ENCODE data around the gene NECTIN2. TPM values are rescaled to one million over a fixed set of nuclear protein-coding genes. Genes with fewer than 3 reads are reported as not detected.

The NECTIN2 gene
- total RNA-seq (2021; ENCODE audit: unreplicated experiment) (96.3 TPM), Bru-seq, nascent RNA (percentile 77 among the genes with signal in this experiment), BruChase-seq, experiment 1, labeled RNA remaining after a 6-hour chase (percentile 76 among the genes with signal in this experiment), BruChase-seq, experiment 2, labeled RNA remaining after a 2-hour chase (percentile 74 among the genes with signal in this experiment)
- 130 and 166 TPM in 2 replicates for polyA plus RNA-seq (2012)
- long read RNA-seq, transcript NECTIN2-201 (9 exons, 2,466 nt) = minor isoform, 28 of 226 reads
- long read RNA-seq, transcript NECTIN2-202 (6 exons, 2,112 nt) = major isoform, 132 of 226 reads
- long read RNA-seq, partial matches to known transcripts = 25 of 226 reads
- long read RNA-seq, other reads (novel, unspliced or antisense) = 41 of 226 reads

DNA sequence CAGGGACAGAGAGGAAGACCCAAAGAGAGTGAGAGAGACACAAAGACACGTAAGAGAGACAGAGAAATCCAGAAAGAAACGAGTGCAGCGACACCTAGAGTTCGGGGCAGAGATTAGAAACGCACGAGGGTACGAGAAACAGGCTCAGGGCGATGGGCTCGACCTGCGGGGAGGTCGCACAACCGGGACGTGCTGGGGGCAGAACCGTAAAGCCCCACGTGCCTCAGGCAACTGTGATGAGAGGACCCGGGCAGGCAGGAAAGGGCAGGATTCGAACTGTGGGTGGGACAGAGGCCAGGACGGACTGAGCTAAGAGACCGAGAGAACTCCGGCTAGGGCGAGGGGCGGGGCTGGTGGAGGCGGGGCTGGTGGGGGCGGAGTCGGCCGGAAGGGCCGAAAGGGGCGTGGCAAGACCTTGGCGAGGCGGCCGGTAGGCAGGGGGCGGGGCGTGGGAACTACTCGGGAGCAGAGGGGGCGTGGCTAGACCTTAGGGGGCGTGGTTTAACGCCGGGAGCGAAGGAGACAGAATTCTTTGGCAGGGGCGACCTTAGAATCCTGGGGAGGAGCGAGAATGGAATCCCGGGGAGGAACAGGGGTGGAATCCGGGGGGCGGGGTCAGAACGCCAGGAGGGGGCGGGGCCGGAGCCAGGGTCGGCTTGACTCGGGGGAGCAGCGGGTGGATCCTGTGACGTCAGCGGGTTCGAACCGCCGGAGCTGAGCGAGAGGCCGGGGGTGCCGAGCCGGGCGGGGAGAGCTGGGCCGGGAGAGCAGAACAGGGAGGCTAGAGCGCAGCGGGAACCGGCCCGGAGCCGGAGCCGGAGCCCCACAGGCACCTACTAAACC is at the start of gene NECTIN2:
Gene NECTIN2 (plus strand): TSS at position 686 of the 843 bp plus-strand sequence. CDS start 229 bp downstream, outside the sequence.
- Histone ChIP-seq H4K20me1 (ENCODE audit: insufficient read depth) (no peaks in the 10 kb centered on the region), H3K4me3 (replicated peaks in 1 of 2; ENCODE audit: low read depth in 1 of 2, low read length in 2 of 2) (peak within 1 kb of the TSS; percentile 98 to 99), H3K27me3 (ENCODE audit: insufficient read depth, low read length) (no peaks in the 10 kb centered on the region), H2AFZ (ENCODE audit: low read depth, low read length, poor library complexity, severe bottlenecking) (no peak within 1 kb of the TSS), H3K9me3 (ENCODE audit: control insufficient read depth in 1 of 2, insufficient read depth in 1 of 2, low read depth in 1 of 2, low read length in 2 of 2) (no peaks in the 10 kb centered on the region), H3K9me2 (ENCODE audit: insufficient read depth) (no peaks in the 10 kb centered on the region), H3K27ac (ENCODE audit: low read depth, low read length) (peak within 1 kb of the TSS; percentile 92), H3K9ac (ENCODE audit: low read length) (peak within 1 kb of the TSS; percentile 93), H3K4me1 (ENCODE audit: control insufficient read depth in 1 of 2, insufficient read depth in 2 of 2, low read length in 2 of 2) (peaks cover 22 to 66% of the 10 kb centered on the region in 2 experiments), H3K4me2 (ENCODE audit: low read length) (peak within 1 kb of the TSS; percentile 97), H3K79me2 (ENCODE audit: insufficient read depth, low read length) (peaks cover 47% of the 10 kb centered on the region), H3K36me3 (ENCODE audit: control insufficient read depth in 1 of 2, insufficient read depth in 2 of 2, low read length in 2 of 2) (no peaks in the 10 kb centered on the region)
- POLR2A ChIA-PET = interaction anchor here (0.6 to 1.4 kb wide), 10 partner anchors 37 to 267 kb away, joined by 3 to 6 read pairs (median 4); partner anchors contain the start of genes BCAM and TOMM40
- intact Hi-C loops (cut with micrococcal nuclease) = loop anchor here (2.0 to 10.0 kb wide), 5 partner anchors 37 to 161 kb away; partner anchors contain the start of genes BCAM and CBLC
- ATAC-seq = peak; percentile 66
- DNase-seq (ENCODE audit: low read depth, low spot score) = peak; percentile 98
- BruUV-seq (replicated peaks) = no TSS peak
- CTCF ChIA-PET = interaction anchor here (0.7 to 1.5 kb wide), 12 partner anchors 10 to 275 kb away, joined by 3 to 18 read pairs (median 4); partner anchors contain the start of gene TOMM40
- RAD21 ChIA-PET (ENCODE audit: low non-redundant PET in 1 of 2, low total read pairs in 2 of 2, uncharacterized antibody in 2 of 2, unreplicated experiment in 2 of 2) = interaction anchor here (0.7 to 0.9 kb wide), 7 partner anchors 39 to 275 kb away, joined by 3 to 8 read pairs (median 5); no protein-coding TSS in a partner anchor
- TF ChIP-seq RAD21 (IDR thresholded peaks at IDR 0.05; ENCODE audit: low read depth) (no peak; the same call in none of the 2 replicates), FOSL1 (IDR thresholded peaks at IDR 0.05; ENCODE audit: low read depth) (no peak), ELF1 (IDR thresholded peaks at IDR 0.05; ENCODE audit: borderline replicate concordance, low read depth) (no peak), EZH2phosphoT487 (IDR thresholded peaks at IDR 0.05; ENCODE audit: borderline replicate concordance) (no peak), SRF (IDR thresholded peaks at IDR 0.05; ENCODE audit: low read depth) (no peak), ZFX (IDR thresholded peaks at IDR 0.05) (no peak), EZH2 (IDR thresholded peaks at IDR 0.05) (no peak), POLR2A (IDR thresholded peaks at IDR 0.05; ENCODE audit: borderline replicate concordance, extremely low read depth, insufficient read depth, insufficient read length) (no peak), SIN3A (IDR thresholded peaks at IDR 0.05; ENCODE audit: low read depth) (no peak), YY1 (IDR thresholded peaks at IDR 0.05; ENCODE audit: extremely low read depth, insufficient replicate concordance, low read depth, low read length) (peak; percentile 32), CEBPB (IDR thresholded peaks at IDR 0.05; ENCODE audit: low read depth) (no peak), CBX3 (IDR thresholded peaks at IDR 0.05; ENCODE audit: low read depth) (no peak)
- TF ChIP-seq, protein P1, sequence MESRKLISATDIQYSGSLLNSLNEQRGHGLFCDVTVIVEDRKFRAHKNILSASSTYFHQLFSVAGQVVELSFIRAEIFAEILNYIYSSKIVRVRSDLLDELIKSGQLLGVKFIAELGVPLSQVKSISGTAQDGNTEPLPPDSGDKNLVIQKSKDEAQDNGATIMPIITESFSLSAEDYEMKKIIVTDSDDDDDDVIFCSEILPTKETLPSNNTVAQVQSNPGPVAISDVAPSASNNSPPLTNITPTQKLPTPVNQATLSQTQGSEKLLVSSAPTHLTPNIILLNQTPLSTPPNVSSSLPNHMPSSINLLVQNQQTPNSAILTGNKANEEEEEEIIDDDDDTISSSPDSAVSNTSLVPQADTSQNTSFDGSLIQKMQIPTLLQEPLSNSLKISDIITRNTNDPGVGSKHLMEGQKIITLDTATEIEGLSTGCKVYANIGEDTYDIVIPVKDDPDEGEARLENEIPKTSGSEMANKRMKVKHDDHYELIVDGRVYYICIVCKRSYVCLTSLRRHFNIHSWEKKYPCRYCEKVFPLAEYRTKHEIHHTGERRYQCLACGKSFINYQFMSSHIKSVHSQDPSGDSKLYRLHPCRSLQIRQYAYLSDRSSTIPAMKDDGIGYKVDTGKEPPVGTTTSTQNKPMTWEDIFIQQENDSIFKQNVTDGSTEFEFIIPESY (IDR thresholded peaks at IDR 0.05; ENCODE audit: extremely low read depth, insufficient replicate concordance, low read length) = no peak
- TF ChIP-seq, protein P2, sequence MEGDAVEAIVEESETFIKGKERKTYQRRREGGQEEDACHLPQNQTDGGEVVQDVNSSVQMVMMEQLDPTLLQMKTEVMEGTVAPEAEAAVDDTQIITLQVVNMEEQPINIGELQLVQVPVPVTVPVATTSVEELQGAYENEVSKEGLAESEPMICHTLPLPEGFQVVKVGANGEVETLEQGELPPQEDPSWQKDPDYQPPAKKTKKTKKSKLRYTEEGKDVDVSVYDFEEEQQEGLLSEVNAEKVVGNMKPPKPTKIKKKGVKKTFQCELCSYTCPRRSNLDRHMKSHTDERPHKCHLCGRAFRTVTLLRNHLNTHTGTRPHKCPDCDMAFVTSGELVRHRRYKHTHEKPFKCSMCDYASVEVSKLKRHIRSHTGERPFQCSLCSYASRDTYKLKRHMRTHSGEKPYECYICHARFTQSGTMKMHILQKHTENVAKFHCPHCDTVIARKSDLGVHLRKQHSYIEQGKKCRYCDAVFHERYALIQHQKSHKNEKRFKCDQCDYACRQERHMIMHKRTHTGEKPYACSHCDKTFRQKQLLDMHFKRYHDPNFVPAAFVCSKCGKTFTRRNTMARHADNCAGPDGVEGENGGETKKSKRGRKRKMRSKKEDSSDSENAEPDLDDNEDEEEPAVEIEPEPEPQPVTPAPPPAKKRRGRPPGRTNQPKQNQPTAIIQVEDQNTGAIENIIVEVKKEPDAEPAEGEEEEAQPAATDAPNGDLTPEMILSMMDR (IDR thresholded peaks at IDR 0.05 in 2 of 3, conservative IDR thresholded peaks at IDR 0.05 in 1 of 3; ENCODE audit: borderline replicate concordance in 1 of 3, insufficient read depth in 1 of 3, low read depth in 2 of 3, low read length in 2 of 3) = peak; percentile 69 to 87 (median 72); a peak in 5 of 6 replicates
- TF ChIP-seq, protein P3, sequence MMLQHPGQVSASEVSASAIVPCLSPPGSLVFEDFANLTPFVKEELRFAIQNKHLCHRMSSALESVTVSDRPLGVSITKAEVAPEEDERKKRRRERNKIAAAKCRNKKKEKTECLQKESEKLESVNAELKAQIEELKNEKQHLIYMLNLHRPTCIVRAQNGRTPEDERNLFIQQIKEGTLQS (IDR thresholded peaks at IDR 0.05) = no peak
- TF ChIP-seq, protein P4, sequence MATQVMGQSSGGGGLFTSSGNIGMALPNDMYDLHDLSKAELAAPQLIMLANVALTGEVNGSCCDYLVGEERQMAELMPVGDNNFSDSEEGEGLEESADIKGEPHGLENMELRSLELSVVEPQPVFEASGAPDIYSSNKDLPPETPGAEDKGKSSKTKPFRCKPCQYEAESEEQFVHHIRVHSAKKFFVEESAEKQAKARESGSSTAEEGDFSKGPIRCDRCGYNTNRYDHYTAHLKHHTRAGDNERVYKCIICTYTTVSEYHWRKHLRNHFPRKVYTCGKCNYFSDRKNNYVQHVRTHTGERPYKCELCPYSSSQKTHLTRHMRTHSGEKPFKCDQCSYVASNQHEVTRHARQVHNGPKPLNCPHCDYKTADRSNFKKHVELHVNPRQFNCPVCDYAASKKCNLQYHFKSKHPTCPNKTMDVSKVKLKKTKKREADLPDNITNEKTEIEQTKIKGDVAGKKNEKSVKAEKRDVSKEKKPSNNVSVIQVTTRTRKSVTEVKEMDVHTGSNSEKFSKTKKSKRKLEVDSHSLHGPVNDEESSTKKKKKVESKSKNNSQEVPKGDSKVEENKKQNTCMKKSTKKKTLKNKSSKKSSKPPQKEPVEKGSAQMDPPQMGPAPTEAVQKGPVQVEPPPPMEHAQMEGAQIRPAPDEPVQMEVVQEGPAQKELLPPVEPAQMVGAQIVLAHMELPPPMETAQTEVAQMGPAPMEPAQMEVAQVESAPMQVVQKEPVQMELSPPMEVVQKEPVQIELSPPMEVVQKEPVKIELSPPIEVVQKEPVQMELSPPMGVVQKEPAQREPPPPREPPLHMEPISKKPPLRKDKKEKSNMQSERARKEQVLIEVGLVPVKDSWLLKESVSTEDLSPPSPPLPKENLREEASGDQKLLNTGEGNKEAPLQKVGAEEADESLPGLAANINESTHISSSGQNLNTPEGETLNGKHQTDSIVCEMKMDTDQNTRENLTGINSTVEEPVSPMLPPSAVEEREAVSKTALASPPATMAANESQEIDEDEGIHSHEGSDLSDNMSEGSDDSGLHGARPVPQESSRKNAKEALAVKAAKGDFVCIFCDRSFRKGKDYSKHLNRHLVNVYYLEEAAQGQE (IDR thresholded peaks at IDR 0.05; ENCODE audit: low read depth) = no peak
